ENCODE data around the gene ACTC1. TPM values are rescaled to one million over a fixed set of nuclear protein-coding genes. Genes with fewer than 3 reads are reported as not detected.

Gene ACTC1
- total and polyA plus RNA-seq, 2 donors (not counting 3 experiments of a cell fraction or from before 2014, with no cell fraction given) = 1.0 TPM; not detected in 1

- Histone ChIP-seq H3K79me2 (ENCODE audit: control insufficient read depth, insufficient read depth, low read length) (no peaks in the 10 kb centered on the region), H3K36me3 (ENCODE audit: control insufficient read depth in 2 of 2, extremely low read depth in 1 of 2, insufficient read depth in 2 of 2, low read length in 2 of 2) (no peaks in the 10 kb centered on the region), H3K4me1 (ENCODE audit: control insufficient read depth, extremely low read depth, insufficient read depth, low read length) (no peaks in the 10 kb centered on the region), H3K27me3 (ENCODE audit: control insufficient read depth in 2 of 2, insufficient read depth in 2 of 2, low read length in 2 of 2) (peaks cover 4 to 16% of the 10 kb centered on the region in 2 experiments), H2AFZ (ENCODE audit: low read depth, low read length) (no peak overlapping the region), H3K9ac (replicated peaks; ENCODE audit: extremely low read depth, insufficient read depth, low read length) (no peak overlapping the region), H3K4me3 (replicated peaks in 1 of 3; ENCODE audit: insufficient read depth in 1 of 3, low read depth in 1 of 3, low read length in 3 of 3) (no peak overlapping the region), H3K4me2 (ENCODE audit: insufficient read depth, low read length) (no peak overlapping the region), H3K9me3 (replicated peaks; ENCODE audit: control insufficient read depth, insufficient read depth, low read length) (no peaks in the 10 kb centered on the region), H3K9me1 (replicated peaks; ENCODE audit: control insufficient read depth, extremely low read depth, insufficient read depth, low read length) (no peaks in the 10 kb centered on the region), H4K20me1 (replicated peaks; ENCODE audit: control insufficient read depth, extremely low read depth, insufficient read depth, low read length) (no peaks in the 10 kb centered on the region), H3K27ac (ENCODE audit: insufficient read depth, low read depth, low read length) (no peak overlapping the region)
- ChIA-PET POLR2A (no interaction called here), CTCF (interaction anchor here (1.5 kb wide), 1 partner anchor 11 kb away, joined by 5 read pairs; no protein-coding TSS in a partner anchor)
- BruUV-seq (replicated peaks) = no TSS peak
- DNase-seq (ENCODE audit: low read depth, low spot score) = no peak
- intact Hi-C loops (cut with micrococcal nuclease) = no loop called here
- TF ChIP-seq MYC (IDR thresholded peaks at IDR 0.05; ENCODE audit: low read depth, low read length) (no peak), FOS (IDR thresholded peaks at IDR 0.05; ENCODE audit: borderline replicate concordance, insufficient read depth, low read length) (no peak)
- dilution Hi-C loops (cut with MboI; ENCODE audit: extremely low pct_ligation_motif_present, low sequenced_read_pairs) = no loop called here
- FAIRE-seq = no peak
Observed at GRCh38 chr15:34802803-34803750, 7.7 kb upstream of the ACTC1 start.

GRCh38 chr15:34802371-34802770 lies 7.0 kb upstream of the ACTC1 start:
- BruUV-seq (replicated peaks) = no TSS peak
- no peaks in the 10 kb centered on the region for H3K9me1 ChIP-seq (replicated peaks; ENCODE audit: control insufficient read depth, extremely low read depth, insufficient read depth, low read length)
- no peaks in the 10 kb centered on the region for H3K79me2 ChIP-seq (ENCODE audit: control insufficient read depth, insufficient read depth, low read length)
- no peak overlapping the region for H3K4me2 ChIP-seq (ENCODE audit: insufficient read depth, low read length)
- dilution Hi-C loops (cut with MboI; ENCODE audit: extremely low pct_ligation_motif_present, low sequenced_read_pairs) = no loop called here
- peaks cover 4 to 16% of the 10 kb centered on the region in 2 experiments for H3K27me3 ChIP-seq (ENCODE audit: control insufficient read depth in 2 of 2, insufficient read depth in 2 of 2, low read length in 2 of 2)
- ChIA-PET POLR2A (no interaction called here), CTCF (interaction anchor here (1.5 kb wide), 1 partner anchor 10 kb away, joined by 5 read pairs; no protein-coding TSS in a partner anchor)
- H3K36me3 ChIP-seq (ENCODE audit: control insufficient read depth in 2 of 2, extremely low read depth in 1 of 2, insufficient read depth in 2 of 2, low read length in 2 of 2) = no peaks in the 10 kb centered on the region
- H3K9me3 ChIP-seq (replicated peaks; ENCODE audit: control insufficient read depth, insufficient read depth, low read length) = no peaks in the 10 kb centered on the region
- FAIRE-seq = no peak
- no peaks in the 10 kb centered on the region for H3K4me1 ChIP-seq (ENCODE audit: control insufficient read depth, extremely low read depth, insufficient read depth, low read length)
- no peak overlapping the region for H3K9ac ChIP-seq (replicated peaks; ENCODE audit: extremely low read depth, insufficient read depth, low read length)
- DNase-seq (ENCODE audit: low read depth, low spot score) = no peak
- intact Hi-C loops (cut with micrococcal nuclease) = no loop called here
- no peak overlapping the region for H3K27ac ChIP-seq (ENCODE audit: insufficient read depth, low read depth, low read length)
- no peak for TF ChIP-seq POLR2A (IDR thresholded peaks at IDR 0.05; ENCODE audit: low read depth, low read length)
- no peak for TF ChIP-seq EZH2 (IDR thresholded peaks at IDR 0.05; ENCODE audit: borderline replicate concordance, low read depth, low read length, severe bottlenecking)
- TF ChIP-seq CTCF (IDR thresholded peaks at IDR 0.05; ENCODE audit: extremely low read depth in 1 of 2, insufficient read depth in 1 of 2, low read depth in 1 of 2, low read length in 2 of 2) = no peak
- TF ChIP-seq MAX (IDR thresholded peaks at IDR 0.05; ENCODE audit: insufficient read depth, insufficient read length) = no peak
- TF ChIP-seq MYC (IDR thresholded peaks at IDR 0.05; ENCODE audit: low read depth, low read length) = no peak
- no peak for TF ChIP-seq GATA2 (IDR thresholded peaks at IDR 0.05; ENCODE audit: insufficient read depth, insufficient read length, low read depth, low read length)
- TF ChIP-seq JUN (IDR thresholded peaks at IDR 0.05; ENCODE audit: borderline replicate concordance, insufficient read depth, insufficient read length, low read depth) = no peak
- TF ChIP-seq POLR2AphosphoS5 (IDR thresholded peaks at IDR 0.05; ENCODE audit: insufficient read depth, low read depth, low read length) = no peak
- no peak for TF ChIP-seq FOS (IDR thresholded peaks at IDR 0.05; ENCODE audit: borderline replicate concordance, insufficient read depth, low read length)
- H2AFZ ChIP-seq (ENCODE audit: low read depth, low read length) = no peak overlapping the region
- H3K4me3 ChIP-seq (replicated peaks in 1 of 3; ENCODE audit: insufficient read depth in 1 of 3, low read depth in 1 of 3, low read length in 3 of 3) = no peak overlapping the region
- H4K20me1 ChIP-seq (replicated peaks; ENCODE audit: control insufficient read depth, extremely low read depth, insufficient read depth, low read length) = no peaks in the 10 kb centered on the region
